Dedifferentiated amniotic fluid mesenchymal stem cell (primary cell): ENCODE measurements around the gene ANO3.

Source experiments
- DNase-seq: peaks from one replicate; pipeline ENCODE4 v3.0.0-alpha.2; 2016; ENCODE audit errors: extremely low spot score

The ANO3 gene

GRCh38 chr11:26493616-26494015, 161.7 kb downstream of the ANO3 start:
- DNase-seq: no peak

GRCh38 chr11:26507229-26507628, 175.3 kb downstream of the ANO3 start:
- DNase-seq: no peak

- DNase-seq: no peak
These were observed 178.2 kb downstream of the ANO3 start for GRCh38 chr11:26510164-26510563.

GRCh38 chr11:26510756-26511155, 178.8 kb downstream of the ANO3 start:
- no peak for DNase-seq

GRCh38 chr11:26512196-26512595, 180.3 kb downstream of the ANO3 start:
- DNase-seq: no peak

GRCh38 chr11:26519469-26519868, 187.5 kb downstream of the ANO3 start:
- no peak for DNase-seq

GRCh38 chr11:26522912-26523610, 191.1 kb downstream of the ANO3 start:
- DNase-seq: no peak

- DNase-seq: no peak
These were observed 195.8 kb downstream of the ANO3 start for GRCh38 chr11:26527685-26528084.

- no peak for DNase-seq
These were observed 205.4 kb downstream of the ANO3 start for GRCh38 chr11:26537341-26537740.

- no peak for DNase-seq
These were observed 207.6 kb downstream of the ANO3 start for GRCh38 chr11:26539517-26539916.

GRCh38 chr11:26541870-26542269, 209.9 kb downstream of the ANO3 start:
- DNase-seq: no peak

- no peak for DNase-seq
These were observed 217.2 kb downstream of the ANO3 start for GRCh38 chr11:26549176-26549575.

GRCh38 chr11:26550022-26550421, 218.1 kb downstream of the ANO3 start:
- DNase-seq: no peak

GRCh38 chr11:26551186-26551801, 219.4 kb downstream of the ANO3 start:
- DNase-seq: peak; percentile 43

GRCh38 chr11:26553182-26553581, 221.3 kb downstream of the ANO3 start:
- DNase-seq: no peak

GRCh38 chr11:26554455-26554854, 222.5 kb downstream of the ANO3 start:
- DNase-seq: no peak

GRCh38 chr11:26556582-26556981, 224.7 kb downstream of the ANO3 start:
- no peak for DNase-seq

- DNase-seq: no peak
These were observed 225.7 kb downstream of the ANO3 start for GRCh38 chr11:26557666-26558065.

GRCh38 chr11:26558190-26558589, 226.3 kb downstream of the ANO3 start:
- DNase-seq: no peak

GRCh38 chr11:26569646-26570045, 237.7 kb downstream of the ANO3 start:
- DNase-seq: no peak

- DNase-seq: no peak
These were observed 240.1 kb downstream of the ANO3 start, which contains the start of gene MUC15 for GRCh38 chr11:26571861-26572654. TSS of gene MUC15 (minus strand) at chr11:26572263. CDS start at chr11:26567094, 5,169 bp downstream.

GRCh38 chr11:26572770-26573402, 241.0 kb downstream of the ANO3 start:
- DNase-seq: no peak
